Left cardiac atrium (tissue), 4 donors: ENCODE results near the gene GPR141. TPM values are rescaled to one million over a fixed set of nuclear protein-coding genes. Genes with fewer than 3 reads are reported as not detected.
"Not testable (repeated sequence)": the region's sequence is repeated elsewhere in the genome, so short reads cannot be mapped to it uniquely, and the experiment has no call there.

Source experiments
- ATAC-seq, 2 donors: fragments of 200-7000 bp; cut with Tn5 transposase; one replicate each; pipeline ENCODE4 v1.9.1; 2020; ENCODE audit warnings: mild to moderate bottlenecking in 2 of 2, moderate library complexity in 2 of 2
- DNase-seq: peaks from one replicate; pipeline ENCODE4 v3.0.0-alpha.2; 2020
- intact Hi-C, 2 donors: fragments of 100-400 bp; cut with DNase I; formaldehyde crosslinking; loops; one replicate each; pipeline versions ENCODE4 v1.14.1 to v1.15.1; 2022 to 2023
- total RNA-seq, 2 donors: library from RNA; stranded (reverse); fragmentation: NEBNext Ultra II Directional; extraction: Animal tissue kit (Norgen Biotek cat#: 25700); gene quantifications; one replicate each; pipeline ENCODE4 v1.2.1, GENCODE V29; 2021
- donor health status: DM: no; HTN: yes; CAD: no.
- donor health status: DM: no; HTN: yes; CAD: no; lungs with severe emphysema.
- donor health status: DM: yes; HTN: yes; CAD: no.
- donor health status: Dilated cardiomyopathy.

GPR141 gene
- total RNA-seq, 2 donors from 2014 or later, result 0.56 TPM; not detected in 1

GRCh38 chr7:37675749-37676148 is 7.8 kb upstream of the GPR141 start:
- intact Hi-C loops, result no loop called here
- no peak for DNase-seq
- ATAC-seq, result no peak

DNA sequence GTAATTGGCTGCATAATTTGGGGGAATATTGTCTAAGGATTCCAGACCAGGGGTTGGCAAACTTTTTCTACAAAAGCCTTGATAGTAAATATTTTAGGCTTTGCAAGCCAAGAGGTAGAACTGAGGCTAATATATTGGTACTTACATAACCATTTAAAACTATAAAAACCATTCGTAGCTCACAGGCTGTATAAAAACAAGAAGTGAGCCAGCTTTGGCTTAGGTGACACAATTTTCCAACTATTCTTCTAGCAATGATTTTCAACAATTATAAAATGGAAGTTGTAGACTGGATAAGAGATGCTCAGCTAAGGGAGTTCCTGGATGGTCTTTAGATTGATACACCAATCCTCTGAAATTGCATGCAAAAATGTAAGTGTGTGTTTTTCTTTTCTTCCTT is 1.4 kb downstream of the GPR141 start:
- no peak for ATAC-seq
- no peak for DNase-seq
- intact Hi-C loops, result no loop called here

DNA sequence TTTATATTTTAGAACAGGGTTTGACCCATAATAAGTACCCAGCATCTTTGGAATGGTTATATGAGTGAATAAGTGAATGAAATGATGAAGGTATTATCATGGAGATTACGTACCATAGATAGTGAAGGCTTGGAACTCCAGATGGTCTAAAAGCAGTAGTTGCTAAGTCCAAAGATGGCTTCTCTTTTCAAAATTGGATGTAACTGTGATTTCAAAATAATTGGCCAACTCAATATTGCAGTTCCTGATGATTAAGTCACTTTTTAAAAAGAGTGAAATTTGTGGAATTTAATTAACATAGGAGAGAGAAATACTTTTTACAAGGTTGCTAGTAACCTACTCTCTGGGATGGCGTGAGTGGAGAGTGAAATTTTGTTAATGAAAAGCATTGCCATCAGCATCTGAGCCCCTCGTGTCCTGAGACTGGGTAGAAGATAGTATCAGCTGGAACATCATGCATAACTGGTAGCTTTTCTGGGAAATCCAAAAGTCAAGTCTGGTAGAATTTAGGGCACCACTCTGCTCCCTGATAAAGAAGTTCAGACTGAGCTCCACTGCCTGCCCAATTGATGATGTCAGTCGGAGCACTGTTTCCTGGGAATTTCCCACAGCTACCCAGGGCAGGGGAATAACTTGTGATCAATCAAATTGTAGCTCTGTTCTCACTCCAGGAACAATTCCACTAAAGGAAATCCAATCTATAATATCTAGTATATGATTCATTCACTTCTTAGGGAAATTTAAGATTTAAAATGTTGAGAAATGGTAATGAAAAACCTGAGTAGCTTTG is 3.2 kb downstream of the GPR141 start:
- intact Hi-C loops, result no loop called here
- no peak for DNase-seq
- ATAC-seq, result no peak

GRCh38 chr7:37690206-37690605 is 6.6 kb downstream of the GPR141 start:
- intact Hi-C loops, result no loop called here
- DNase-seq (no peak), ATAC-seq (no peak)

GRCh38 chr7:37694208-37695094 is 10.9 kb downstream of the GPR141 start:
- intact Hi-C loops, result no loop called here
- ATAC-seq (peak; percentile 68 to 78), DNase-seq (peak; percentile 25)

DNA sequence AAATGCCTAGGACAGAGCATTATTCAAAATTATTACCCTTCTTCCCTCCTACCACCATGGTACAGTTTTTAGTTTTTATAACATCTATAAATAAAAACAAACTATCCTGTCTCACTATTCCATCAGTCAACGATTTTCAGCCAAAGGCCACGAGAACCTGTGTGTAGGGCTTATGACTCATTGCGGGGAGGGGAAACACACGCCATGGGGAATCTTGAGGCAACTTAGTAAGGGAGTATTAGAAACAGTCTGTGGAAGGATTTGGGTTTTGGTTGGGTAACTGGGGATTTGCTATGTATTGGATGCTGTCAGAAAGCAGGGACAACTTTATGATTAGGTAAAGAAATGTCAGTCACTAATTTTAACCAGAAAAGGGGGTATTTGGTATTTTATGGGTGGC is 14.7 kb downstream of the GPR141 start:
- no peak for ATAC-seq
- intact Hi-C loops, result no loop called here

GRCh38 chr7:37698782-37699181 is 15.2 kb downstream of the GPR141 start:
- ATAC-seq, result no peak
- no peak for DNase-seq
- intact Hi-C loops, result no loop called here

More for the DNA sequence above, 14.7 kb downstream of the GPR141 start:
- DNase-seq, result no peak

DNA sequence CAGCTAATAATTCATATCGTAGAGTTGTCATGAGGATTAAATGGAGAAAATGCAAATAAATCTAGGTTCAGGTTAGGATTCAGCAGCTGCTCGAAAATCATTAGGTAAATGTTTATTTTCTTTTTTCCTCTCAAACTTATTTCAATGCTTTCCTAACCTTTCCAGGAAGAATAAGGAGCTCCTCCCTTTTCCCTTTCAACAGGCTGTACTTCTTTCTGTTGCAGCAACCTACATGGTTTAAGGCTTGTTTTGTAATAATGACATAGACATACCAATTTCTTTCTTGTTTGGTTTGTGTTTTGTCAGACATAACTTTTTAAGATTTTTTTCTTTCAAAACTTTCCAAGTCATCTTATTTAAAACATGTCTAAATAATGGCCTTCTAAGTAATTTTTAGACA is 18.2 kb downstream of the GPR141 start:
- intact Hi-C loops, result no loop called here
- DNase-seq (no peak), ATAC-seq (no peak)

- intact Hi-C loops, result no loop called here
- ATAC-seq (no peak), DNase-seq (no peak)
Observed at GRCh38 chr7:37703361-37703760, 19.8 kb downstream of the GPR141 start.

DNA sequence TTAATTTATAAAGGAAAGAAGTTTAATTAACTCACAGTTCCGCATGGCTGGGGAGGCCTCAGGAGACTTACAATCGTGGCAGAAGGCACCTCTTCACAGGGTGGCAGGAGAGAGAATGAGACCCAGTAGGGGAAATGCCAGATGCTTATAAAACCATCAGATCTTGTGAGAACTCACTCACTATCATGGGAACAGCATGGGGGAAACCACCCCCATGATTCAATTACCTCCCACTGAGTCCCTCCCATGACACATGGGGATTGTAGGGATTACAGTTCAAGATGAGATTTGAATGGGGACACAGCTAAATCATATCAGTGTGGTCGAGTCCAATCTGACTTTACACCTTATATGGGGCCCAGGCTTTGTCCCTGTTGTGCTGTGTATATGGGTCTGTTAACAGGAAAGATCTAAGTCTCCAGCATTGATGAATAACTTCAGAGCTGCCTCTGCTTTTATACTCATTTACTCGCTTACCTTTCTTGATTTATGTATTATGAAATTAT is 20.8 kb downstream of the GPR141 start:
- intact Hi-C loops, ATAC-seq, DNase-seq: not testable (repeated sequence)

GRCh38 chr7:37705976-37706375 is 22.4 kb downstream of the GPR141 start:
- intact Hi-C loops, result no loop called here
- DNase-seq (no peak), ATAC-seq (no peak)

DNA sequence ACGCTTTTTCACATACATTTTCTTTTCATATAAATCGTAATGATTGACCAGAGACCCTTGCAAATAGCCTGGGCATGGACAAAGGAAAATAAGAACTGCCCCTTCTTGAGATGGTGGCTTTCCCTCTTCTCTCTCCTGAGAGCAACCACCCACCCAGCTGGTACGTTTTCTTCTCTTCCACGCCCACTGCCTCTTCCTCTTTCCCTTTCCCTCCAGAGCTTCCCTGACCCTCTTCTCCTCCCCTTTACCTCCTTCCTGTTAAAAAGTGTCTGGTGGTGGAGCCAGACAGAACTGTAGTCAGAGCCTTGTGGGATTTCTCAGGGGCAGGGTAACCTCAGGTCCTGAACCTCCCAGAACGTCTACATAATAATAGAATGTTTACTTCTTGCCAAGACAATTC is 23.2 kb downstream of the GPR141 start:
- DNase-seq (no peak), ATAC-seq (peak in 1 of 2 donors; percentile 44)
- intact Hi-C loops, result no loop called here

- intact Hi-C loops, result no loop called here
- no peak for ATAC-seq
- DNase-seq, result no peak
Observed at GRCh38 chr7:37707754-37708485, 24.4 kb downstream of the GPR141 start.

GRCh38 chr7:37709631-37710509 is 26.3 kb downstream of the GPR141 start:
- DNase-seq, result no peak
- intact Hi-C loops, result no loop called here

GRCh38 chr7:37713613-37714012 is 30.0 kb downstream of the GPR141 start:
- no peak for DNase-seq
- ATAC-seq, result no peak
- intact Hi-C loops, result no loop called here

More at GRCh38 chr7:37709631-37710509, 26.3 kb downstream of the GPR141 start:
- ATAC-seq, result no peak

DNA sequence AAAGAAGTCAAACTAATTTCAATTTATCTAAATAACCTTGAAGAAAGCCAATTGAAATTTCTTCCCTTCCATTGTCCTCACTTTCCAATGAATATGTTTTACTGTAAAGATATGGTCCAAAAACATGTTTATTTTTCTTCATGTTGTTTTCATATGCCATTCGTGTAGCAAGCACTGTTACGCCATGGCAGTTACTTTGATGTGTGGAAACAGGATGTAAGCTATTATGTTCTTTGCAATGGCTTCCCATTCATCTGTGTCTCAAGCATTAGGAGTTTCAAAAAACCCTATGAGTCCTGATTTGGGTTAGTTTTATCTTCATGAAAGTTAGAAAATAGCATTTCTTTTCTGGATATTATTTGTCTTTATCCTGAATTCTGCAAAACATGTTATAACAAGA is 31.0 kb downstream of the GPR141 start:
- DNase-seq (no peak), ATAC-seq (no peak)
- intact Hi-C loops, result no loop called here

- DNase-seq, result no peak
- ATAC-seq, result no peak
- intact Hi-C loops, result no loop called here
Observed at GRCh38 chr7:37718585-37718984, 35.0 kb downstream of the GPR141 start.

DNA sequence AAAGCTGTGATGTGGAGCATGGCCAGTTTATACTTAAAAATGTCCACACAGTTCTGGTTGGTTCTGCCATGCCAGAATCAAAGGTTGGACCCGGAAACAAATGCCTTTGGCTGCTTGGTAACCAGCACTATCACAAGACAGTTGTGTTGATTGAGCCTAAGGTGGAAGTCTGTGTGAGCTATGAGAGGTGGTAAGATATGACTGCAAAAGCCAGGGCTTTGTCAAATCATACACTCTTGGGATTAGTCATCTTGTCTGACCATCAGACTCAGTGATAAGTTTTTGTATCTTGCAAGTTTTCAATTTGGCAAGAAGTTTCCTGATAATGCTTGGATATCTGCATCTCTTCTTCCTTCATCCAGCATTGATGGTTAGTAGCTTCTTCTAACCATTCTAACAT is 35.5 kb downstream of the GPR141 start:
- no peak for ATAC-seq
- intact Hi-C loops, result no loop called here

GRCh38 chr7:37724732-37725131 is 41.2 kb downstream of the GPR141 start:
- DNase-seq (no peak), ATAC-seq (peak in 1 of 2 donors; percentile 45)
- intact Hi-C loops, result no loop called here

More for the DNA sequence above, 35.5 kb downstream of the GPR141 start:
- no peak for DNase-seq
